Measurements from ENCODE around the gene FDX2.
A peak's percentile ranks its signal among the peaks of the same experiment; 100 is the strongest.
"Not testable (repeated sequence)": the region's sequence is repeated elsewhere in the genome, so short reads cannot be mapped to it uniquely, and the experiment has no call there.

FDX2 gene

GRCh38 chr19:10315335-10316214, at the start of gene FDX2:
Gene FDX2 (minus strand): TSS chr19:10316015. CDS start chr19:10315996, 19 bp downstream.
- DNase-seq: peak; percentile 98

GRCh38 chr19:10365518-10365917, 49.7 kb upstream of the FDX2 start:
- no peak for DNase-seq

DNA sequence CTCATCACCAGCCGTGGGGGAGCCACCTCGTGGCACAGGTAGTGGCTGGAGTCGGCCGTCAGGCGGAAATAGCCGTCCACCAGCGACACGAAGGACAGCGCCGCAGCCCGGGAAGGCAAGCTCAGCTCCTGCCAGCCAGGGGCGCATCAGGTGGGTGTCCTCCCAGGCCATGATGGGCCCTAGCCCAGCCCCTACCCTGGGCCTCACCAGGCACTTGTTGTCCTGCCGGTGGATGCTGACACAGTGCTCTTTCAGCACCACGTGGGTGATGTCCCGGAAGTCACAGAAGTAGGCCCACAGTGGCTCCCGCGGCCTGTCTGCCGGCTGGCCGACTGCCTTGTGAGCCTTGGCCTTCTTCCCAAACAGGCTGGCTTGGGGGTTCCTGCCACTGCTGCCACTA, 48.8 kb upstream of the FDX2 start:
- no peak for DNase-seq

DNA sequence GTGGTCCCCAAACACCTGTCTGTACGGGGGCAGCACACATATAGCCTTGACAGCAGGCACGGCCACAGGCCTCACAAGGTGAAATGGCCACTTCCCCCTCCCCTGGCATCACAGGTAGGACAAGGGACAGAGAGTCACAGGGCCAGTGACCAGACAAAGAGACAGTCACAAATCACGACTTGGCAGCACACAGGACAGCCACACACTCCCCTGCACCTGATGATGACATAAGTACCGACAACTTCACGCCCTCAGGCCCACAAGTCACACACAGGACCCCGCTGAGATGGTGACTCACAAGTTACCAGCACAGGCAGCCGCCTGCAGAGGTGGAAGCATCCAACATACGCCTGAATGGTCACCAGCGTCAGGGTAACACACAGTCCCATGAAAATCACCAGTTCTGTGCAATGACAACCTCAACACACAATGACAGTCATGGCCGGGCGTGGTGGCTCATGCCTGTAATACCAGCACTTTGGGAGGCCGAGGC, 48.0 kb upstream of the FDX2 start:
- no peak for DNase-seq

- no peak for DNase-seq
Measured at GRCh38 chr19:10362259-10362658, 46.4 kb upstream of the FDX2 start.

DNA sequence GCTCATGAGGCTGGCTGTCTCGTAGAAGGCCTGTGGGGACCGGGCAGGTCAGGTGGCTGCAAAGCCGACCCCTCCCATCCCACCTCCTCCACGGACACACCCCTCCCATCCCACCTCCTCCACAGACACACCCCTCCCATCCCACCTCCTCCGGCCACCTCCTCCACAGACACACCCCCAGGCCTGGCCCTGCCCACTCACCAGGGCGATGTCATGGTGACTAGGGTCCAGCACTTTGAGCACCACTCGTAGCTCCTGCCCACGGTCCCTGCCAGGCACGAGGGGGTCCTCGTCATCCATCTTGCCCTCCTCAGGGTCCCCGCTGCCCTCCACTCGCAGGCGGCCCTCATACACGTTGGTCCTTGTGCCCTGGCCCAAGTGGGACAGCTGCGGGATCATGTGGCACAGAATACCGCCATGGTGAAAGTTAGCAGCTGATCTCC, 45.8 kb upstream of the FDX2 start:
- DNase-seq: no peak

DNA sequence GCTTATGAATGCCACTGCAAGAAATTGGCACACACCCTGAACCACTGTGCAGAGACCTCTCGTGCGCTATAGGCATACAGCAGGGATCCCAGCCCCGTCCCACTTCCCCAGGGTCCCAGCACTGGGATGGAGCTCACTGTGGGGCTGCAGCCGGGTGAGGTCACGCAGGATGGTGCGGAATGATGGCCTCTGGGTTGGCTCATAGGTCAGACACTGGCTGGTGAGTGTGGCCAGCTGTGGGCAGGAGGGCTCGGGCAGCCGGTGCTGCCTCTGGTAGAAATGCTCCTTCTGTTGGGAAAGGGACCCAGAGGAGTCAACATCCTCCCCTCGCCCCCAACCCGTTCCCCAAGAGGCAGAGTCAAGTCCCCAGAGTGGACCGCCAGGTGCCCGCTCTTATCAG, 40.6 kb upstream of the FDX2 start:
- no peak for DNase-seq

- DNase-seq: peak; percentile 47
Measured at GRCh38 chr19:10353793-10354391, 38.1 kb upstream of the FDX2 start.

GRCh38 chr19:10352764-10353671, 37.2 kb upstream of the FDX2 start:
- no peak for DNase-seq

DNA sequence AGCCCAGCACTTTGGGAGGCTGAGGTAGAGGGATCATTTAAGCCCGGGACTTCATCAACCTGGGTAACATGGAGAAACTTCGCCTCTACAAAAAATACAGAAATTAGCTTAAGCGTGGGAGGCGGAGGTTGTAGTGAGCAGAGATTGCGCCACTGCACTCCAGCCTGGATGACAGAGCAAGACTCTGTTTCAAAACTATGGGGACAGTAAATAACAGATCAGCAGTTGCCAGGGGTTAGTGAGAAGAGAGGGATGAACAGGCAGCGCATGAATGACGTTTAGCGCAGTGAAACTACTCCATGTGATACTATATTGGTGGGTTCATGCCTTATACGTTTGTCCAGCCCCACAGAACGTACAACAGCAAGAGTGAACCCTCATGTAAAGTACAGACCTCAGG, 30.7 kb upstream of the FDX2 start:
- peak; percentile 84 for DNase-seq

- no peak for DNase-seq
Measured at GRCh38 chr19:10344780-10345179, 29.0 kb upstream of the FDX2 start.

DNA sequence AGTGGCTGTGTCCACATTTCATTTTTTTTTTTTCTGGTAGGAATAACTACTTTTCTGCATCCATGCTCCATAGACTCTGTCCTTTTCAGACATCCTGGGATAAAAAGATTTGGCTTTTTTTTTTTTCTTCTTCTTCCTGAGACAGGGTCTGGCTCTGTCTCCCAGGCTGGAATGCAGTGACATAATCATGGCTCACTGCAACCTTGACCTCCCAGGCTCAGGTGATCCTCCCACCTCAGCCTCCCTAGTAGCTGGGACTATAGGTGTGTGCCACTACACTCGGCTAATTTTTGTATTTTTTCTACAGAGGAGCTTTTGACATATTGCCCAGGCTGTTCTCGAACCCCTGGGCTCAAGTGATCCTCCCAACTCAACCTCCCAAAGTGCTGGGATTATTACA, 27.7 kb upstream of the FDX2 start:
- DNase-seq: no peak

GRCh38 chr19:10339977-10340376, 24.2 kb upstream of the FDX2 start:
- DNase-seq: no peak

DNA sequence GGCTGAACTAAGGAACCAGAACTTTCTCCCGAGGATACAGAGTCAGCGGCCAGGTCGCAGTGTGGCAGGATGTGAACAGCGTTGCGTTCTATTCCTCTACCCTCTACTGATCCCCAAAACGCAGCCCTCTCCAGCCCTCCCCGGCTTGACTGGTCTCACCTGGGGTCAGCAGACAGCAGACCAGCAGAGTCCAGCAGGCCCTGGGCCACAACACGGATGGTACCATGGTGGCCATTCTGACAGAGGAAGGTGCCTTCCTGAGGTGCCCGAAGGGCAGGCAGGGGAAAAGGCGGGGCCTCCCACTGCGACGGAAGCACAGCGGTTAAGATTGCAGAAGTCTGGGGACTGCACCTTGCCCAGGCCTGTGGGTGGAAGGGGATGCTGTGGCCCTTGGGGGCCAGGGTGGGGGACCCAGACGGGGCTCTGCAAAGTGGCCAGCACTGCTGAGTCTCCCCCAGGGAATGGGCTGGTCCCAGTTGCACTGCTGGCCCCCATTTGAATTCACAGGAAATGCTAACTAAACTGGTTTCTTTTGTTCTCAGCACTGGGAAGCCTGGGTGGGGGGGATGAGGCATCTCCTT, 23.7 kb upstream of the FDX2 start, which contains the start of gene ICAM3:
Gene ICAM3, minus strand, starts transcription at position 245 of the 581 bp plus-strand sequence. Its CDS starts 10 bp downstream, at position 235.
- DNase-seq: no peak

- DNase-seq: no peak
Measured at GRCh38 chr19:10338940-10339339, 23.1 kb upstream of the FDX2 start.

DNA sequence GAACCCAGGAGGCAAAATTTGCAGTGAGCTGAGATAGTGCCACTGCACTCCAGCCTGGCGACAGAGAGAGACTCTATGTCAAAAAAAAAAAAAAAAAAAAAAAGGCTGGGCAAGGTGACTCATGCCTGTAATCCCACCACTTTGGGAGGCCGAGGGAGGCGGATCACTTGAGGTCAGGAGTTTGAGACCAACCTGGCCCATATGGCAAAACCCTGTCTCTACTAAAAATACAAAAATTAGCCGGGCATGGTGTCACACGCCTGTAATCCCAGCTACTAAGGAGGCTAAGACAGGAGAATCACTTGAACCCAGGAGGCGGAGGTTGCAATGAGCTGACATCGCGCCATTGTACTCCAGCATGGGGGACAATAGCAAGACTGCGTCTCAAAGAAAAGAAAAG, 20.9 kb upstream of the FDX2 start:
- not testable (repeated sequence) for DNase-seq

DNA sequence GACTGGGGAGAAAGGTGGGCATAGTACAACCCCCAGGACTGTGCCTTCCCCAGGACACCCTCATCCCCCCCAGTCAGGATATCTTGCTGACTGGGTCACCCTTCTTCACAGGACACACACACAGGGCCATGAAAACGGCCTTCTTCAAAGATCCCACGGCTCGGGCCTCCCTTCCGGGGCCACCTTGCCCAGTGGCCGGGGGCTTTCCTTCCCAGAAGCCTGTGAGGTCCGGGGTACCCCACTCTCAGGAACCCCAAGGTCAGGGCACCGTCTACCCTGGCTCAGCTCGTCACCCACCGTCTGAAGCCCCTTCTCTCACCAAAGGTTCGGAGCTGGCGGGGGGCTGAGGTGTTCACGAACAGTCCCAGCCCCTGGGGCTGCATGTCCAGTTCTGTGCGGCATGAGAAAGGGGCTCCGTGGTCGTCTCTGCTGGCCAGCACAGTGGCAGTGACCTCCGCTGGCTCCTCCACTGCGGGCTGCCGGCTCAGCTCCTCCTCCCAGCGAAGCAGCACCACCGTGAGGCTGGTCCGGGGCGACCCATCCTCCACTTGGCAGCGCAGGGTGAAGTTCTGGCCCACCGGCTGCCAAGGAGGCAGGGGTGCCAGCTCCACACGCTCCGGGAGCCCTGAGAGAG, 19.7 kb upstream of the FDX2 start:
- DNase-seq: no peak

DNA sequence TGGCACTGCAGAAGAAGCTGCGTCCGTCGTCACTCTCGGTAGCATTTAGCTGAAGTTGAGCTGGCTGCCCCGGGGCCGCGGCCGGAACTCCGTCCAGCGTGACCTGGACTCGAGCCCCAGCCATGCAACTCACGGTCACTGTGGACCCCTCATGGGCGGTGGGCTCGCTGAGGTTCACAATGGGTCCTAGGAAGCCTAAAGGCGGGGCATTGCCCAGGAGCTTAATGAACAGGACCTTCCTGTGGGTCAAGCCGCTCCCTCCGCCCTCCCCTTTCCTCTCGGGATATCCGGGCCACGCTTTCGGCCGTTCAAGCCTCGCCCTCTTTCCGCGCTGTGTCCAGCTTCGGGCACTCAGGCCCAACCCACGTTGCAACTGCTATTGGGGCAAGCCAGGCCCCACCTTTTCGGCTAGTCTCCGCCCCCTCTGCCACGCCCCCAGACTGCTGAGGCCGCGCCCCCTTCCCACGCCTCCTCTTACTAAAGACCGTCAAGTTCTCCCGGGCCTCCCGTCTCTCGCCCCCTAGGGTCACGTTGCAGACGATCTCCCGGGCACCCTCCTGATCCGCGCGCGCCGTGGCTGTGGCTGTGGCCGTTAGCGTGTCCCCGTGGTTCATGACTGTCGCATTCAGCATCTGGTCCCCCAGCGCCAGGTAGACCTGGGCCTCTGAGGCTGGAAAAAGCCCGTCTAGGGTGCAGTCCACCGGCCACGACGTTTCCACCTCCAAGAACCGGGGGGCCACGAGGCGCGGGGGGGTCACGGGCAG, 19.0 kb upstream of the FDX2 start:
- DNase-seq: no peak

DNA sequence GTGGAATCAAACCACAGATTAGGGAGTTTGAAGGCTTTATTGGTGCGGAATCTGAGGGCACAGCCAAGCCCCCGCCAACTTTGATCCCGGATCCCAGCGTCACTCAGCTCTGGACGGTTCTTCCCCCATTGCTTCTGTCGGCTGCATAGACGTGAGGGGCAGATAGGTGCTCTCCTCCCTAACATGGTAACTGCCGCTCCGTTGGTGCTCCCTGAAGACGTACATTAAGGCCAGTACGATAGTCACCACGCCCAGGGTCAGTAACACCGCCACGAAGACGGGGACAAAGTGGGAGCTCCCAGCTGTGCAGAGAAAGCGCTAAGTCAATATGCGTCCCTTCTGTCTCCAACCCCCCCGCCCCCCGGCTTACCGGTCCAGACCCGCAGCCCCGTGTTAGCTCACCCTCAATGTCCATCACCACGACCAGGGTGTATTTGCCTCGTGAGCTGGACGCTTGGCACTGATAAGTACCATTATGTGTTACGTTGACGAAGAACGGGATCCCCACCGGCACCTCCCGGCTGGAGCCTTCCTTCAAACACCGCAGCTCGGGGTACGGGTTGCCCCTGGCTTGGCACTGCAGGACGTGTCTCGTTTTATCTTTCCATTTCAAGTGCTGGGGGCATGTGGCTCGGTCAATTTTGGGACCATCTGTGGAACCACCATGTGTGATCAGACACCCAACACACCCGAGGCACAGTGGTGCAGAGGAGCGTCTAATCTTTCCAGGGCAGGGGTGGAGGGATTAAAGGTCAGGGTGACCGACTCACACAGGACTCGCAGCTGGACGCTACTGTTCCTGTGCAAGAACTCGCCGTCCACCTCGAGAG, 18.2 kb upstream of the FDX2 start:
- no peak for DNase-seq
